Caco-2 (cell line): ENCODE results near the gene ZFYVE19. TPM values are rescaled to one million over a fixed set of nuclear protein-coding genes. Genes with fewer than 3 reads are reported as not detected.
A peak's percentile ranks its signal among the peaks of the same experiment; 100 is the strongest.

Experiments used
- BruUV-seq: library from RNA; stranded (reverse); fragments of 400-500 nt; replicated peaks from 2 replicates; lab custom pipeline; 2021; lab: Mats Ljungman, UMichigan
- CTCF ChIA-PET: fragments of 300-600 bp; sonication (Branson Sonifier 250); formaldehyde crosslinking; loops from one replicate; lab custom pipeline; 2022; ENCODE audit warnings: antibody characterized with exemption; lab: Charles Lee
- POLR2A ChIA-PET: fragments of 300-600 bp; sonication (Branson Sonifier 250); formaldehyde crosslinking; loops from one replicate; lab custom pipeline; 2022; ENCODE audit warnings: antibody characterized with exemption; lab: Charles Lee
- DNase-seq, 2 experiments: peaks; one replicate each; pipeline versions ENCODE4 v3.0.0 to v3.0.0-alpha.2; 2020 to 2022
- H3K27me3 ChIP-seq: replicated peaks from 2 replicates; pipeline ENCODE4 v1.6.0; 2011; ENCODE audit warnings: low read length; ENCODE audit not compliant: control insufficient read depth, insufficient read depth
- H3K36me3 ChIP-seq: 2 replicates; pipeline ENCODE4 v1.5.1; 2011; ENCODE audit warnings: low read length; ENCODE audit not compliant: control insufficient read depth, insufficient read depth
- H3K4me1 ChIP-seq: fragments of 250-450 bp; sonication (Bioruptor Pico); 2 replicates; pipeline ENCODE4 v1.5.1; 2020; ENCODE audit warnings: mild to moderate bottlenecking
- H3K4me3 ChIP-seq: 2 replicates; pipeline ENCODE4 v1.5.1; 2011; ENCODE audit warnings: low read depth, mild to moderate bottlenecking, control low read depth, low read length
- H3K9me3 ChIP-seq: fragments of 250-450 bp; sonication (Bioruptor Pico); 2 replicates; pipeline ENCODE4 v1.5.1; 2020; ENCODE audit warnings: mild to moderate bottlenecking, moderate library complexity
- H3K27ac Mint-ChIP-seq: one replicate; pipeline ENCODE4 v1.8.0; 2022; ENCODE audit warnings: mixed read lengths; ENCODE audit not compliant: unreplicated experiment
- H3K27me3 Mint-ChIP-seq: one replicate; pipeline ENCODE4 v1.8.0; 2022; ENCODE audit warnings: mixed read lengths; ENCODE audit not compliant: insufficient read depth, unreplicated experiment
- H3K36me3 Mint-ChIP-seq: one replicate; pipeline ENCODE4 v1.8.0; 2022; ENCODE audit warnings: mild to moderate bottlenecking, mixed read lengths; ENCODE audit not compliant: insufficient read depth, unreplicated experiment
- H3K4me1 Mint-ChIP-seq: one replicate; pipeline ENCODE4 v1.8.0; 2022; ENCODE audit warnings: low read depth, mixed read lengths; ENCODE audit not compliant: unreplicated experiment
- H3K4me3 Mint-ChIP-seq: one replicate; pipeline ENCODE4 v1.8.0; 2022; ENCODE audit warnings: mild to moderate bottlenecking, moderate library complexity, mixed read lengths; ENCODE audit not compliant: unreplicated experiment
- H3K9me3 Mint-ChIP-seq: one replicate; pipeline ENCODE4 v1.8.0; 2022; ENCODE audit warnings: mixed read lengths; ENCODE audit not compliant: unreplicated experiment
- intact Hi-C: fragments of 100-400 bp; cut with micrococcal nuclease; formaldehyde crosslinking; loops from one replicate; pipeline ENCODE4 v1.10.0; 2022; ENCODE audit not compliant: unreplicated experiment
- total RNA-seq: library from RNA; stranded (reverse); gene quantifications from 2 replicates; pipeline ENCODE4 v1.2.3, GENCODE V29; 2022
- TF ChIP-seq, protein P1 (sequence below), 2 experiments: fragments of 200-600 bp in 1 of 2; IDR thresholded peaks; 1 replicate in 1 of 2; 2 replicates in 1 of 2; pipeline versions ENCODE4 v1.5.1 to v1.8.0; 2011 to 2022; ENCODE audit warnings: antibody characterized with exemption in 1 of 2, control low read depth in 1 of 2, inconsistent platforms in 1 of 2, low read depth in 1 of 2, low read length in 1 of 2, mild to moderate bottlenecking in 1 of 2, moderate library complexity in 1 of 2; ENCODE audit not compliant: insufficient read depth in 1 of 2, severe bottlenecking in 1 of 2, unreplicated experiment in 1 of 2

Gene ZFYVE19
- total RNA-seq, 1 experiment from 2014 or later, result 26.7 TPM

DNA sequence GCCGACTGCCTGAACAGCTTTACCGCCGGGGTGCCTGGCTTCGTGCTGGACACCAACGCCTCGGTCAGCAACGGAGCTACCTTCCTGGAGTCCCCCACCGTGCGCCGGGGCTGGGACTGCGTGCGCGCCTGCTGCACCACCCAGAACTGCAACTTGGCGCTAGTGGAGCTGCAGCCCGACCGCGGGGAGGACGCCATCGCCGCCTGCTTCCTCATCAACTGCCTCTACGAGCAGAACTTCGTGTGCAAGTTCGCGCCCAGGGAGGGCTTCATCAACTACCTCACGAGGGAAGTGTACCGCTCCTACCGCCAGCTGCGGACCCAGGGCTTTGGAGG, 37.8 kb downstream of the ZFYVE19 start:
- no peak for DNase-seq
- Histone ChIP-seq H3K9me3 (no peaks in the 10 kb centered on the region), H3K4me1 (peaks cover 34% of the 10 kb centered on the region), H3K36me3 (peaks cover 4% of the 10 kb centered on the region), H3K27me3 (no peaks in the 10 kb centered on the region), H3K4me3 (peak overlapping the region; percentile 85)
- Mint-ChIP-seq H3K4me1 (peaks cover 9% of the 10 kb centered on the region), H3K36me3 (peaks cover 32% of the 10 kb centered on the region), H3K27ac (peak overlapping the region; percentile 93), H3K4me3 (peak overlapping the region; percentile 99), H3K27me3 (no peaks in the 10 kb centered on the region), H3K9me3 (no peaks in the 10 kb centered on the region)
- ChIA-PET CTCF (interaction anchor here (0.5 to 3.0 kb wide), 7 partner anchors 13 to 150 kb away, joined by 3 to 12 read pairs (median 4); partner anchors contain the start of genes CHAC1 and VPS18), POLR2A (interaction anchor here (0.6 to 3.8 kb wide), 7 partner anchors 13 to 270 kb away, joined by 3 to 23 read pairs (median 7); partner anchors contain the start of genes DNAJC17 and ZFYVE19)
- intact Hi-C loops, result no loop called here
- BruUV-seq, result no TSS peak
- TF ChIP-seq, protein P1, sequence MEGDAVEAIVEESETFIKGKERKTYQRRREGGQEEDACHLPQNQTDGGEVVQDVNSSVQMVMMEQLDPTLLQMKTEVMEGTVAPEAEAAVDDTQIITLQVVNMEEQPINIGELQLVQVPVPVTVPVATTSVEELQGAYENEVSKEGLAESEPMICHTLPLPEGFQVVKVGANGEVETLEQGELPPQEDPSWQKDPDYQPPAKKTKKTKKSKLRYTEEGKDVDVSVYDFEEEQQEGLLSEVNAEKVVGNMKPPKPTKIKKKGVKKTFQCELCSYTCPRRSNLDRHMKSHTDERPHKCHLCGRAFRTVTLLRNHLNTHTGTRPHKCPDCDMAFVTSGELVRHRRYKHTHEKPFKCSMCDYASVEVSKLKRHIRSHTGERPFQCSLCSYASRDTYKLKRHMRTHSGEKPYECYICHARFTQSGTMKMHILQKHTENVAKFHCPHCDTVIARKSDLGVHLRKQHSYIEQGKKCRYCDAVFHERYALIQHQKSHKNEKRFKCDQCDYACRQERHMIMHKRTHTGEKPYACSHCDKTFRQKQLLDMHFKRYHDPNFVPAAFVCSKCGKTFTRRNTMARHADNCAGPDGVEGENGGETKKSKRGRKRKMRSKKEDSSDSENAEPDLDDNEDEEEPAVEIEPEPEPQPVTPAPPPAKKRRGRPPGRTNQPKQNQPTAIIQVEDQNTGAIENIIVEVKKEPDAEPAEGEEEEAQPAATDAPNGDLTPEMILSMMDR (IDR thresholded peaks at IDR 0.05; ENCODE audit: insufficient read depth in 1 of 2, low read depth in 1 of 2, low read length in 1 of 2, severe bottlenecking in 1 of 2, unreplicated experiment in 1 of 2), result no peak

GRCh38 chr15:40845036-40845435, 38.1 kb downstream of the ZFYVE19 start:
- no peaks in the 10 kb centered on the region for H3K27me3 Mint-ChIP-seq
- H3K9me3 Mint-ChIP-seq, result no peaks in the 10 kb centered on the region
- peak overlapping the region; percentile 99 for H3K4me3 Mint-ChIP-seq
- peaks cover 36% of the 10 kb centered on the region for H3K36me3 Mint-ChIP-seq
- TF ChIP-seq, protein P1 (IDR thresholded peaks at IDR 0.05; ENCODE audit: insufficient read depth in 1 of 2, low read depth in 1 of 2, low read length in 1 of 2, severe bottlenecking in 1 of 2, unreplicated experiment in 1 of 2), result no peak
- no TSS peak for BruUV-seq
- ChIA-PET CTCF (interaction anchor here (1.1 to 3.0 kb wide), 5 partner anchors 12 to 108 kb away, joined by 3 to 12 read pairs (median 5); partner anchors contain the start of genes CHAC1 and VPS18), POLR2A (interaction anchor here (0.6 to 3.8 kb wide), 6 partner anchors 12 to 270 kb away, joined by 3 to 23 read pairs (median 6); partner anchors contain the start of genes DNAJC17 and ZFYVE19)
- peak overlapping the region; percentile 93 for H3K27ac Mint-ChIP-seq
- intact Hi-C loops, result no loop called here
- DNase-seq, result no peak
- no peaks in the 10 kb centered on the region for H3K9me3 ChIP-seq
- peaks cover 9% of the 10 kb centered on the region for H3K4me1 Mint-ChIP-seq
- peaks cover 4% of the 10 kb centered on the region for H3K36me3 ChIP-seq
- peaks cover 34% of the 10 kb centered on the region for H3K4me1 ChIP-seq
- H3K4me3 ChIP-seq, result peak overlapping the region; percentile 85
- H3K27me3 ChIP-seq, result no peaks in the 10 kb centered on the region

GRCh38 chr15:40845511-40846284, 38.8 kb downstream of the ZFYVE19 start:
- ChIA-PET POLR2A (interaction anchor here (0.8 to 3.8 kb wide), 3 partner anchors 12 to 38 kb away, joined by 4 to 23 read pairs (median 6); partner anchors contain the start of genes DNAJC17 and ZFYVE19), CTCF (interaction anchor here (1.0 to 3.0 kb wide), 3 partner anchors 13 to 48 kb away, joined by 4 to 46 read pairs (median 12); partner anchors contain the start of gene VPS18)

More at GRCh38 chr15:40845511-40846284, 38.8 kb downstream of the ZFYVE19 start:
- peaks cover 34% of the 10 kb centered on the region for H3K4me1 ChIP-seq
- Mint-ChIP-seq H3K27me3 (no peaks in the 10 kb centered on the region), H3K36me3 (peaks cover 43% of the 10 kb centered on the region), H3K4me3 (peak overlapping the region; percentile 99), H3K9me3 (no peaks in the 10 kb centered on the region), H3K4me1 (peaks cover 14% of the 10 kb centered on the region), H3K27ac (peak overlapping the region; percentile 93)
- H3K4me3 ChIP-seq, result peak overlapping the region; percentile 85
- DNase-seq, result peak; percentile 90 to 95
- H3K9me3 ChIP-seq, result no peaks in the 10 kb centered on the region
- H3K27me3 ChIP-seq, result no peaks in the 10 kb centered on the region
- TF ChIP-seq, protein P1 (IDR thresholded peaks at IDR 0.05; ENCODE audit: insufficient read depth in 1 of 2, low read depth in 1 of 2, low read length in 1 of 2, severe bottlenecking in 1 of 2, unreplicated experiment in 1 of 2), result no peak
- intact Hi-C loops, result loop anchor here (1.0 to 2.0 kb wide), 3 partner anchors 19 to 53 kb away; partner anchors contain the start of genes DNAJC17 and ZFYVE19
- BruUV-seq, result TSS peak; percentile 37
- H3K36me3 ChIP-seq, result peaks cover 5% of the 10 kb centered on the region
